CMK (cell line): ENCODE measurements around the gene COPB1.
A peak's percentile ranks its signal among the peaks of the same experiment; 100 is the strongest.
"Not testable (repeated sequence)": the region's sequence is repeated elsewhere in the genome, so short reads cannot be mapped to it uniquely, and the experiment has no call there.

Source experiments
- DNase-seq: peaks from one replicate; pipeline ENCODE4 v3.0.0-alpha.2; 2010; ENCODE audit warnings: low read depth

Gene COPB1

GRCh38 chr11:14499560-14500180 is at the start of gene COPB1:
COPB1 (minus strand) TSS chr11:14499811; CDS start chr11:14498928, 883 bp downstream.
- peak; percentile 90 for DNase-seq

DNA sequence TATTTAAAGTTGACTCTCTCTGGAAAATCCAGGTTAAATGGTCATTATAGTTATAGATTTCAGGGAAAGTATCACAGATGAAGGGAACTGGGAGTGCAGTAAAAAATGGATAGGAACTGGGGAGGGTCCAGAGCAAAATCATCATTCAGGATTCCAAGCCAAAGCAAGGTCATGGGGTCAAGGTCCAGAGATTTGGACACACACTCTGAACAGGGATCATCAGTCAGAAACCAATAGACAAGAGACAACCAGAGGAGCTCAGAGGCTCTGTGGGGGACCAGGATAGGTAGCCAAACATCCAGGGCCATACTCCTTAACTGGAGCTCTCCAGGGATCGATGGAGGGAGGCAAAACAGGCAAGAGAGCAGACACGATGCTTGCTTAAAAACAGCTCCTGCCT is 47.8 kb upstream of the COPB1 start:
- no peak for DNase-seq

- no peak for DNase-seq
Measured at GRCh38 chr11:14546672-14547071, 47.1 kb upstream of the COPB1 start.

GRCh38 chr11:14544611-14545010 is 45.0 kb upstream of the COPB1 start:
- DNase-seq: no peak

- no peak for DNase-seq
Measured at GRCh38 chr11:14543260-14543659, 43.6 kb upstream of the COPB1 start.

DNA sequence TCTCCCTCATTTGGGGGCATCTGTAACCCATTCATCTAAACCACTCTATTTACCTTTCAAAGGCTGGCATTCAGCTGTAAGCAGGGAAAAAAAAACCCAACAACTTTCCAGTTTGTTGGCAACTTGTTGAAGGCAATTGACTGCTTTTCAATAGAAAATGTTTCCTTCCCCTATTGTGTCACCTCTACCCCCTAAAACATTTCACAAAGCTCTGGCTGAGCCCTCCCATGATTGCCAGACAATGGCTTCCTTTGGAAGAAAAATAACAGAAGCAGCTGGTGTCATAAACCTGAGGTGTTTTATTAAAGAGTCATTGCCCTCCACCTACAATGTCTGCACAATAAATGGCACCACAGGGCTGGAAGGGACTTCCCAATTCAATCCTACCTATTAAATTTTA is 42.7 kb upstream of the COPB1 start:
- DNase-seq: no peak

DNA sequence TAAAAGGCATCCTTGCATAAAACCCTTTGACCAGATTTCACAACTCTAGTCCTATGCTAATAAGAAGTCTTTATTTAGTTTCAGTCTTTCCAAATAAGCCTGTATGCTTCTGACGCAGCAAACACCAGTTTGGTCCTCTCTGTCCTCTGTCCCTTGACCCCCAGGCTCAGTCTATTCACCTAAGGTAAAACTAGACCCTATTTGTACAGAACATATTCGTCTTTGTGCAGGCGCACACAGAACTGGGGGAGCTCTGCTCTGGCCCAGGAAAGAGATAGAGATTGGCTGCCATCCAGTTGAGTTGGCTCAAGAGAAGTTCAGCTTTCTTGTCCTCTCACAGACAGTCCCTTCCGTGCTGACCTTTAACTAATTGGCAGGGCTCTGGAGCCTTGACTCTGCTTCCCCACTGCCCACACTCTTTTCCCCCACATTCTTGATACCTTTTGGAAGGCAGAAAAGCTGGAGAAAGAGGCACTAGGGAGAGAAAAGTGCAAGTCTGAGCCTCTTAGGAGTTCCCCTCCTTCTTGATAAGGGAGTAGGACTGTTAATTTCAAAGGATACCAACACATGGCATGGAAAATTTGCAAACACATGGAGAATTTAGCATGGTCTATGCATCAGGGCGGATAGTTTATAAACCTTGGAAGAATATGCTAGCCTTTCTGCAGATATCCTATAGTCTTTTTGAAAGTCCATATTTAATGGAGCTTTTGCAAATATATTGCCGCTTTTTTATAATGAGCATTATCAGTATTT is 41.8 kb upstream of the COPB1 start:
- no peak for DNase-seq

DNA sequence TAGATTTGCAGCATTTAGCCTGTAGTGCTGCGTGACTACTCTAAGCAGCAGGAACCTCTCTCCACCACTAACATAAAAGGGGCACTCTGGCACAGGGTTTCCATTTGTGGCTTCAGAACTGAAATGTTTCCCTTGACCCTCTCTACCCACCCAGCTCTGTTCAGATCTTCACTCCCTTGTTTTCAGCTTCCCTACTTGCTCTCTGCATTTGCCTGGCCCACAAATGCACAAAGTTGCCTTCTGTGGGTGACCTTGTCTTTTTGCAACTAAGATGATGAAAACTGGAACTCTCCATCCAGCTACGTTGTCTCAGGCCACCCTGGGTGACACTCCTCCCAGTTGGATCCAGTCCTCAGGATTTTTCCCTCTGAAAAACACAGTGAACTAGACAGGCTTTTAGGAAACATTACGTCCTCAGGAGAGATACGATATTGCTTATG is 40.4 kb upstream of the COPB1 start:
- no peak for DNase-seq

GRCh38 chr11:14538926-14539554 is 39.4 kb upstream of the COPB1 start:
- DNase-seq: no peak

GRCh38 chr11:14538271-14538925 is 38.8 kb upstream of the COPB1 start:
- no peak for DNase-seq

- no peak for DNase-seq
Measured at GRCh38 chr11:14537134-14537599, 37.6 kb upstream of the COPB1 start.

- DNase-seq: not testable (repeated sequence)
Measured at GRCh38 chr11:14535166-14535565, 35.6 kb upstream of the COPB1 start.

- no peak for DNase-seq
Measured at GRCh38 chr11:14529951-14530350, 30.3 kb upstream of the COPB1 start.

DNA sequence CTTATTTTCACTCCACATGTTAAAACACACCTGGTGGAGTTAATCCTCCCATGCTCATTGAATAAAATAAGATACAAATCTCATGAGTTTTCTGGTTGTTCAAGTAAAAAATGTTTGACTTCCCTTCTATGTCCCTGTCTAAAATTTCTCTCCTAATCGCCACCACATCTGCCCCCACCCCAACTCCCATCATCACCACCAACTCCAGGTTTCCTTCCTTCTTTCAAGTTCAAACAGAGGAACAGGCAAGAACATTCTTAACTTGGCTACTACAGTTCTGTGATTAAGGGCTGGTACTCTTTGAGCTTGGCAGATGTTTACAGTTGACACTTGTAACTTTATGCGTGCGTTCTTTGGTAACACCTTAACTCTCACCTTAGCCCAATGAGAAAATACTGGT is 29.7 kb upstream of the COPB1 start:
- no peak for DNase-seq

DNA sequence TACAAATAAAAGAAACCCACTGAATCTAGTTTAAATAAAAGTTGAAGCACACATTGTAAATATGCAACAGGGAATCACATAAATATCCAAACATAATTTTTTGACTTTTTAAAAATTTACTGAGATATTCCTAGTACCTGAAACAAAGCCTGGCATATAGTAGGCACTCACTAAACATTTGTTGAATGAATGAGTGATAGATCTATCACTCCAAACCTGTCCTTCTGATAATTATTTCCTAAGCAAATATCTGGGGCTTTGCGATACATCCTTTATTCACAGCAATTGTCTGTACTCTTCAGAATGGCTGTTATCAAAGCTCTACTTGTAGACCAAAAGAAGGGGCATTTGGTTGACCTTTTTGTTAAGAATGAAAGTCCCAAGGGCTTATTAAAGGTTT is 23.2 kb upstream of the COPB1 start:
- DNase-seq: no peak

DNA sequence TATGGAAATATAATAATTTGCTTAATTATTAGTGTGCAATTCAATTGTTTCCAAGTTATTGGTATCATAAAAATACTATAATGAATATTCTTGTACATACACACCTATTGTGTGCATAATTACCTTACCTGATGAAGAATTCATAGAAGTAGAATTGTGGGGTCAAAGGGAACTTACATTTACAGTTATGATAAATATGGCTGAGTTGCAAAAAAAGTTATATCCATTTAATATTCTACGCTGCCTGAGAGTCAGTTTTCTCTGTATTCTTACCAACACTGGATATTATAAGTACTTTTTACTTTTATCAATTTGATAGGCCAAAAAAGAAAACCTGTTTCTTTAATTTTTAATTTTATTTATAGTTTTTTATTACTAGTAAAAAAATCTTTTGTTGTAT is 22.6 kb upstream of the COPB1 start:
- no peak for DNase-seq

DNA sequence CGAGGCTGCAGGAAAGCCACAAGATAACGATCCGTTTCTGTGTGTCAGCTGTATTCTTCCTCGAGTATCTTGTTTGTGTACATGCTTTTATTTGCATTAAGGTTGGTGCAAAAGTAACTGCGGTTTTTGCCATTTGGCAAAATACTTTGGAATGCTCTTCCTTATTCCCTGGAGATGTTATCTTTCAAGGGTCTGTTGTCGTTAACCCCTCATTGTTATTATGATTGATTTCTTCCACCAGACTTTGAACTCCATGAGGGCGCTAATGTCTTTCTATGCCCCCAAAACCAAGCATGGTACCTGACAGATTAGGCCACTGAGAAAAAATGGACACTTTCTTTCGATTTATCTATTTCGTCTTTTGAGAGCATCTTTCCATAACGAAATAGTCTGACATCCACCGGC is 21.1 kb upstream of the COPB1 start:
- DNase-seq: no peak

GRCh38 chr11:14519917-14520746 is 20.5 kb upstream of the COPB1 start, which contains the start of gene PSMA1:
PSMA1 (minus strand) TSS chr11:14520386; CDS start chr11:14520299, 87 bp downstream.
- peak; percentile 90 for DNase-seq

GRCh38 chr11:14519597-14519916 is 19.9 kb upstream of the COPB1 start:
- no peak for DNase-seq

GRCh38 chr11:14518820-14519219 is 19.2 kb upstream of the COPB1 start:
- no peak for DNase-seq

DNA sequence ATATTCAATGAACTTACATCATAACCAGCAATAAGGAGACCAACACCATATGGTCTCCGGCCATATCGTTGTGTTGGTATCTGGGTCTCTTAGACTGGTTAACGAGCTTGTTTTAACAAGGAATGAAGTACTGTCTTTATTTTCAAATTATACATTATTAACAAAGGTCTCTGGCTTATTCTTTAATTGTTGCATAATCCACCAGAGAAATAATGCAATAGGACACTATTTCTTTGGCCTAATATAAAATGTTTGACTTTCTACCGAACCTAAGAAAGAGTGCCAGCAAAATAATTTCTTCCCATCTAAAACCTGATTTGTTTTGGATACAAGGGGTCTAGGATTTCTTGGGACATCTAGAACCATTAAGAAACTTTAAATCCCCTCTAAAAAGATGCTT is 14.2 kb upstream of the COPB1 start:
- DNase-seq: no peak

DNA sequence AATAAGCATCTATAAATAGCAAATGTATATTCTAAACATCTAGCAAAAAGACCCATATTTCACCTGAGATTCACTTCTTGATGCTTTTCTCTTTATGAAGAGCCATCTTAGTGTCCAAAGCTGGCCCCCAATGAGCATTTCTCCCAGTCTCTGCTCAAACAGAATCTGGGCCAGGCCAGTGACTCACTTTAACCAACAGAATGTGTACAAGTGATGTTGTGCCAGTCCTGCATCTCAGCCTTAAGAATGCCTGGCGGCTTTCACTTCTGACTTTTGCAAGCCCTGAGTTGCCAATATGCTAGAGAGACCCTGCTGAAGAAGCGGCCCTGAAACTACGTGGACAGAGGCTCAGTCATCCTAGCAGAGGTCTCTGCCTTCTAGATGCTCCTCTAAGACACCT is 6.9 kb upstream of the COPB1 start:
- no peak for DNase-seq
